C4-2B (cell line): ENCODE data around the gene KRTAP10-12.

Experiments
- H3K27ac ChIP-seq: fragments of 450-650 bp; 2 replicates; pipeline ENCODE4 v1.5.1; 2017
- ZFX ChIP-seq: fragments of 450-650 bp; IDR thresholded peaks from 2 replicates; pipeline ENCODE4 v1.6.1; 2017
- TF ChIP-seq, protein P1 (sequence below): fragments of 450-650 bp; conservative IDR thresholded peaks from 2 replicates; pipeline ENCODE4 v1.5.1; 2017; ENCODE audit warnings: mild to moderate bottlenecking

KRTAP10-12 gene

DNA sequence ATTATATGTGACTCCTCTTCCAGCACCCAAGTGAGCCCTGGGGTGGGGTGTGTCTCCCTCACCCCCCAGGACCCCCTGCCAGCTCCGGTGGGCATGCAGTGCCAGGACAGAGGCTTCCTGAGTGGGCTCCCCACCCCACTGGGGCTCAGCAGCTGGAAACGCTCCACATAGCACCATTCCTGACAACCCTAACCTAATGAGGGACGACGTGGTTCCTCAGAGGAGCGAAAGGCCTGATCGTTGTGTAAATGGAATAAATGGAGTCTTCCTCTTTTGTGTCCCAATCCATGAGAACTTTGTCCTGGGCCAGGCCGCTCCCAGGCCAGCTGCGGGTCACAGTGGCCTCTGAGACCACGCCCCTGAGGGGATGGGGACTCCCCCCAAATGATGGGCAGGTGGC is 16.2 kb downstream of the KRTAP10-12 start:
- H3K27ac ChIP-seq = no peak overlapping the region
- TF ChIP-seq, protein P1, sequence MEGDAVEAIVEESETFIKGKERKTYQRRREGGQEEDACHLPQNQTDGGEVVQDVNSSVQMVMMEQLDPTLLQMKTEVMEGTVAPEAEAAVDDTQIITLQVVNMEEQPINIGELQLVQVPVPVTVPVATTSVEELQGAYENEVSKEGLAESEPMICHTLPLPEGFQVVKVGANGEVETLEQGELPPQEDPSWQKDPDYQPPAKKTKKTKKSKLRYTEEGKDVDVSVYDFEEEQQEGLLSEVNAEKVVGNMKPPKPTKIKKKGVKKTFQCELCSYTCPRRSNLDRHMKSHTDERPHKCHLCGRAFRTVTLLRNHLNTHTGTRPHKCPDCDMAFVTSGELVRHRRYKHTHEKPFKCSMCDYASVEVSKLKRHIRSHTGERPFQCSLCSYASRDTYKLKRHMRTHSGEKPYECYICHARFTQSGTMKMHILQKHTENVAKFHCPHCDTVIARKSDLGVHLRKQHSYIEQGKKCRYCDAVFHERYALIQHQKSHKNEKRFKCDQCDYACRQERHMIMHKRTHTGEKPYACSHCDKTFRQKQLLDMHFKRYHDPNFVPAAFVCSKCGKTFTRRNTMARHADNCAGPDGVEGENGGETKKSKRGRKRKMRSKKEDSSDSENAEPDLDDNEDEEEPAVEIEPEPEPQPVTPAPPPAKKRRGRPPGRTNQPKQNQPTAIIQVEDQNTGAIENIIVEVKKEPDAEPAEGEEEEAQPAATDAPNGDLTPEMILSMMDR = no peak
- no peak for TF ChIP-seq ZFX

DNA sequence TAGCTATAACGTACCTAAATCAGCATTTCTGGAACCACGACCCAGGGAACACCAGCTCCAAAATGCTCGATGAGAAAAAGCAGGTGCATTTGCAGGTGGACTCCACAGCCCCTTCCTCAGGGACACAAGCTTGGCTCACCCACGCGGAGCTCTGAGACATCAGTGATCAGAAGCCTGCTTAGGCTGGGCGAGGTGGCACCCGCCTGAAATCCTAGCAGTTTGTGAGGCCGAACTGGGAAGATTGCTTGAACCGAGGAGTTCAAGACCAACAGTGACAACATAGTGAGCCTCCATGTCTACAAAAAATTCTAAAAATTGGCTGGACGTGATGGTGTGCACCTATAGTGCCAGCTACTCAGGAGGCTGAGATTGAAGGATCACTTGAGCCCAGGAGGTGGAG is 16.9 kb downstream of the KRTAP10-12 start:
- no peak overlapping the region for H3K27ac ChIP-seq
- TF ChIP-seq ZFX = no peak
- TF ChIP-seq, protein P1 = no peak

DNA sequence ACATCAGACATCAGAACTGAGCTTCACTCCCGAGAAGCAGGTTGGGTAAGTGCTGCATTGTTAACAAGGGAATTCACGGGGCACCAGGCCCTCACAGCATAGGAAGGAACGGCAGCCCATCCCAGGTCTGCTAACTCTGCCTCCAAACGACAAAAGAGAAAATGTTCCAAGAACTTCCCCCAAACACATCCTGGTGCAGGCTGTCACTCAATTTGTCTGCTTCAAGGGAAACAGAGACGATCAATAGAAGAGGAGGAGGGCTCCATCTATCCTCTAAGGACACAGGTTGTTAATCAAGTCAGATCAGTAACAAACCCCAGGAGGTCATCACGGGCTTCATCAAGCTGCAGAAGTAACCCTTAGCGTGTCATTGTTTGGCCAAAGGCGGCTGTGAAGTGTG is 17.9 kb downstream of the KRTAP10-12 start:
- no peak overlapping the region for H3K27ac ChIP-seq
- TF ChIP-seq ZFX = no peak
- TF ChIP-seq, protein P1 = no peak

DNA sequence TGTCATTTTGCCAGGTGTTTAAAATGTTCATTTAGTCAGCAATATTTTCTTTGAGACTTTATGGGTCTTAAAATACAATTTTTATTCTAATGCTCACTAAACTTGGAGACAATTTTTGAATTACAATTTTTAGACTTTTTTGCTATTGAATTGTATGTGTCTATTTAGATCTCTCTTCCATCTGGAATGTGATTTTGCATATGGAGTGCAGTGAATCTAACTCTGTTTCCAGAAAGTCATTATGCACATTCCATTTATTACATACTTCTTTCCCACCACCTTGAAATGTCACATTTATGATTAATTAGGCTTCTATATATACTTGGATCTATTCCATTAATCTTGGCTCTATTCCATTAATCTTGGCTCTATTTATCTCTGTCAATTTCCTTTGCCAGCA is 20.0 kb downstream of the KRTAP10-12 start:
- H3K27ac ChIP-seq = no peak overlapping the region
- TF ChIP-seq, protein P1 = no peak
- no peak for TF ChIP-seq ZFX

DNA sequence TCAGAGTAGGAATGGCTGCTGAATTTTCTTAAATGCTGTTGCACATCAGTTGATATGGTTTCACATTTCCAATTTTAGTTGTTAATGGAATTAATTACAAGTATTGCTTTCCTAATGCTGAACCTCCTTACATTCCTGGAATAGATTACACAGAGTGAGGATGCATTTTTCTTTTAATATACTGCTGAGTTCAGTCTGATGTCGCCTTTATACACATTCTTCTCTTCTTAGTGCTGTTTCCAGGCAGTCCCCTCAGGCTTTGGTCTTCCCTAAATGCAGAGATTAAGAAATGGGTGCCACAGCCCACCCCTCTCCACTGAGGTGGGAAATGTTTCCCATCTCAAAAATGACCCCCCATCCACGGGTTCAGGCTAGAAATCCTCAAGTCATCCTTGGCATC is 21.1 kb downstream of the KRTAP10-12 start:
- TF ChIP-seq, protein P1 = no peak
- no peak for TF ChIP-seq ZFX
- H3K27ac ChIP-seq = no peak overlapping the region

DNA sequence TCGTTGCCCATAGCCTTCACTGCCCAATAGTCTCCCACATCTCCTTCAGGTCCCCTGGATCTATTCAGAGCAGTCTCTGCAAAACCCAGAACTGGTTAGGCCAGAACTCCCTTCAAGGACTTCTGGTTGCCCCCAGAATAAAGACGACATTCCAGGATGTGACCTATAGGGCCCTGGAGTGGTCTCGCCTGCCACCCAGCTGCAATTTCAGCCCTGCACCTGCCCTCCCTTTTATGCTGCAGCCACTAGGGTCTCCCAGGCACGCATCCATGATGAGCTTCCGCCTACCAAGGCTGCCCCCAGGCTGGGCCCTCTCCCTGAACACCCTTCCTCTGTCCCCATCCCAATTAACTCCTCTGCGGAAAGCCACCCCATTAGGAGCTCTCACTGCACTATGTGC is 21.6 kb downstream of the KRTAP10-12 start:
- TF ChIP-seq, protein P1 = no peak
- no peak for TF ChIP-seq ZFX
- no peak overlapping the region for H3K27ac ChIP-seq

DNA sequence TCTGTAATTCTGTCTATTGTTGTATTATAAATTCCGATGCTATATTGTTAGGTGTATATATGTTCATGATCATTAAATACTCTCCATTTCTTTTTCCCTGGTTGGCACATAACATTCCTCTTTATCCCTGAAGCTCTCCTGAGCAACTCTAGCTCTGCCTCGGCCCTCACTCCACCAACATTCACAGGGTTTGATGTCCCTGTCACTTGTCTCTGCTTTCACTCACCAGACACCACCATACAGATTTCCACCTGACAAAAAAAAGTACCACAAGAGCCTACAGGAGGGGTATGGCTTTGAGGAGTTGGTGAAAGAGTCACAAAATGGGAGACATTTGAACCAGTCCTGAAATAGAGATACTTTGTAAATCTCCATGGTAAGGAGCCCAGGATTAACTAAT is 23.2 kb downstream of the KRTAP10-12 start:
- no peak for TF ChIP-seq ZFX
- TF ChIP-seq, protein P1 = no peak
- no peak overlapping the region for H3K27ac ChIP-seq
